ENCODE measurements around the gene SETDB2.

DNA sequence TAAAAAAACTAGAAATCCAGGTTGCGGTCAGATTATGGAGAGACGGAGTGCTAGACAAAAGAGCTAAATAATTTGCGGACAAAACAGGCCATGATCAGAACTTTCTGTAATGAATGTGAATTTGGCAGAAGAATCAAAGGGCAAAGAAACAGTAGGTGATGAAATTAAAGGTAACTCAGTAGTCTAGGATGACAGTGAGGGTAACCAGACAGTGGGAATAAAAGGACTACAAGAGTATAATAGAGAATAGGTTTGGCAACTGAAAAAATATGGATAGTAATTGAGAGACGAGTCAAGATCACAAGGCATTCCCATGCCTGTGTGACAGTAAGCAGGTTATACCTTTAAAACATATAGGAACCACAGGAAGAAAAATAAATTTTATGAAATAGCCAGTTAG, 36.1 kb upstream of the SETDB2 start:
- TF ChIP-seq POLR2A (IDR thresholded peaks at IDR 0.05; ENCODE audit: low read depth, low read length) = no peak
- TF ChIP-seq FOS (IDR thresholded peaks at IDR 0.05; ENCODE audit: borderline replicate concordance, insufficient read depth, low read length) = no peak
- no peak for TF ChIP-seq GATA2 (IDR thresholded peaks at IDR 0.05; ENCODE audit: insufficient read depth, insufficient read length, low read depth, low read length)
- TF ChIP-seq, protein P1, sequence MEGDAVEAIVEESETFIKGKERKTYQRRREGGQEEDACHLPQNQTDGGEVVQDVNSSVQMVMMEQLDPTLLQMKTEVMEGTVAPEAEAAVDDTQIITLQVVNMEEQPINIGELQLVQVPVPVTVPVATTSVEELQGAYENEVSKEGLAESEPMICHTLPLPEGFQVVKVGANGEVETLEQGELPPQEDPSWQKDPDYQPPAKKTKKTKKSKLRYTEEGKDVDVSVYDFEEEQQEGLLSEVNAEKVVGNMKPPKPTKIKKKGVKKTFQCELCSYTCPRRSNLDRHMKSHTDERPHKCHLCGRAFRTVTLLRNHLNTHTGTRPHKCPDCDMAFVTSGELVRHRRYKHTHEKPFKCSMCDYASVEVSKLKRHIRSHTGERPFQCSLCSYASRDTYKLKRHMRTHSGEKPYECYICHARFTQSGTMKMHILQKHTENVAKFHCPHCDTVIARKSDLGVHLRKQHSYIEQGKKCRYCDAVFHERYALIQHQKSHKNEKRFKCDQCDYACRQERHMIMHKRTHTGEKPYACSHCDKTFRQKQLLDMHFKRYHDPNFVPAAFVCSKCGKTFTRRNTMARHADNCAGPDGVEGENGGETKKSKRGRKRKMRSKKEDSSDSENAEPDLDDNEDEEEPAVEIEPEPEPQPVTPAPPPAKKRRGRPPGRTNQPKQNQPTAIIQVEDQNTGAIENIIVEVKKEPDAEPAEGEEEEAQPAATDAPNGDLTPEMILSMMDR (IDR thresholded peaks at IDR 0.05; ENCODE audit: extremely low read depth in 1 of 2, insufficient read depth in 1 of 2, low read depth in 1 of 2, low read length in 2 of 2) = no peak
- TF ChIP-seq, protein P2, sequence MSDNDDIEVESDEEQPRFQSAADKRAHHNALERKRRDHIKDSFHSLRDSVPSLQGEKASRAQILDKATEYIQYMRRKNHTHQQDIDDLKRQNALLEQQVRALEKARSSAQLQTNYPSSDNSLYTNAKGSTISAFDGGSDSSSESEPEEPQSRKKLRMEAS (IDR thresholded peaks at IDR 0.05; ENCODE audit: insufficient read depth, insufficient read length) = no peak
